Kidney capillary endothelial cell (primary cell): ENCODE data around the gene CAPN7.
"Not testable (repeated sequence)": the region's sequence is repeated elsewhere in the genome, so short reads cannot be mapped to it uniquely, and the experiment has no call there.

ENCODE experiments used
- DNase-seq: peaks from one replicate; pipeline ENCODE4 v3.0.0-alpha.2; 2018; ENCODE audit warnings: low spot score

The CAPN7 gene

DNA sequence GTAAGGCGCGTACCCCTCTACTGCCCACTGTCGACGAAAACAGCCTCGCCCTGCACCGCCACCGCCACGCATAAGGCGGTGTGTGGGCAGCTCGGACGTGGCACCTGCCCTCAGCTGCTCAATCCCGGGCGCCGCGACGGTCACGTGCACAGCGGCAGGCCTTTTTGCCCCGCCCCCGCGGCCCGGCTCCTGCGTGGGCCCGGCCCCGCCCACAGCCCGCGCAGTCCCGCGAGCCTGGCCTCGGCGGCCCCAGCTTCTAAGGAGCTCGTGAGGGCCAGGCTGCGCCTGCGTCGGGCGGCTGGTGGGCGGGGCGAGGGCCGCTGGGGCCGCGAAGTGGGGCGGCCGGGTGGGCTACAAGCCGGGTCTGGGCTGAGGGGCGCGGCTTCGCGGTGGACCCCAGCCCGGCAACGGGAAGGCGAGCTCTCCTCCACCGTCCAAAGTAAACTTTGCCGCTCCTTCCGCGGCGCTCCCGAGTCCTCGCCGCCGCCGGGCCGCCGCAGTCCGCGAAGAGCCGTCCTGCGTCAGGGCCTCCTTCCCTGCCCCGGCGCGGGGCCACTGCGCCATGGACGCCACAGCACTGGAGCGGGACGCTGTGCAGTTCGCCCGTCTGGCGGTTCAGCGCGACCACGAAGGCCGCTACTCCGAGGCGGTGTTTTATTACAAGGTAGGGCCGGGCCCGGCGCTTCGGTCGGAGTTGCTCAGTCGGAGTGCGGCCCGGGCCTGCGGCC is at the start of gene CAPN7:
TSS of gene CAPN7 (plus strand) at position 313 of the 728 bp plus-strand sequence. CDS start at position 563, 250 bp downstream.
- DNase-seq = peak; percentile 94

GRCh38 chr3:15157441-15157840 is 48.6 kb upstream of the CAPN7 start:
- no peak for DNase-seq

- no peak for DNase-seq
Measured at GRCh38 chr3:15159501-15160136, 46.4 kb upstream of the CAPN7 start.

GRCh38 chr3:15160662-15161061 is 45.4 kb upstream of the CAPN7 start:
- no peak for DNase-seq

GRCh38 chr3:15161133-15161532 is 44.9 kb upstream of the CAPN7 start:
- DNase-seq = no peak

DNA sequence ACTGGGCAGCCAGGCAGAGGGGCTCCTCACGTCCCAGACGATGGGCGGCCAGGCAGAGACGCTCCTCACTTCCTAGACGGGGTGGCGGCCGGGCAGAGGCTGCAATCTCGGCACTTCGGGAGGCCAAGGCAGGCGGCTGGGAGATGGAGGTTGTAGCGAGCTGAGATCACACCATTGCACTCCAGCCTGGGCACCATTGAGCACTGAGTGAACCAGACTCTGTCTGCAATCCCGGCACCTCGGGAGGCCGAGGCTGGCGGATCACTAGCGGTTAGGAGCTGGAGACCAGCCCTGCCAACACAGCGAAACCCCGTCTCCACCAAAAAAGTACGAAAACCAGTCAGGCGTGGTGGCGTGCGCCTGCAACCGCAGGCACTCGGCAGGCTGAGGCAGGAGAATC is 42.4 kb upstream of the CAPN7 start:
- DNase-seq = not testable (repeated sequence)

GRCh38 chr3:15164340-15164739 is 41.7 kb upstream of the CAPN7 start:
- no peak for DNase-seq

GRCh38 chr3:15165061-15165460 is 41.0 kb upstream of the CAPN7 start:
- DNase-seq = no peak

DNA sequence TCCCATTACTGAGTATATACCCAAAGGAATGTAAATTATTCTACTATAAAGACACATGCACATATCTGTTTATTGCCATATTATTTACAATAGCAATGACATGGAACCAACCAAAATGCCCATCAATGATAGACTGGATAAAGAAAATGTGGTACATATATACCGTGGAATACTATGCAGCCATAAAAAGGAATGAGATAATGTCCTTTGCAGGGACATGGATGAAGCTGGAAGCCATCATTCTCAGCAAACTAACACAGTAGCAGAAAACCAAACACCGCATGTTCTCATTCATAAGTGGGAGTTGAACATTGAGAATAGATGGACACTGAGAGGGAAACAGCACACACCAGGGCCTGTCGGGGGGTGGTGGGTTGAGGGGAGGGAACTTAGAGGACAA is 39.7 kb upstream of the CAPN7 start:
- DNase-seq = not testable (repeated sequence)

DNA sequence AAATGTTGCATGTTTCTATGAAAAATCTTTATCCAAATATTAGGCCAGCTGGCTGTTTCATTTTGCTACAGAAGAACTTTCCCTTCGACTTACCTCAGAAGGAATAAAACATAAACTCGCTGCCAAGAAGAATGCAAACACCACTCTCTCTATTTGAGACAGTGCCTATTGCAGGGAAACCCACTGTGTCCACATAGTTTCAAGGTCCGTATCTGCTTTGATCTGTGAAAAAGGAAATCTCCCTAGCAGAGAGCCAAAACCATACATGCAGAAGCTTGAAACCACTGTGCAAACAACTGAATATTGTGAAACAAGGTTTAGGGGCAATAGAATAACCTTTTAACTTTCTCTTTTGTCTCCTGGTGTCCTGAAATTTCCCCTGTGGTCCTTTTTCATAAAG is 35.0 kb upstream of the CAPN7 start:
- DNase-seq = no peak

DNA sequence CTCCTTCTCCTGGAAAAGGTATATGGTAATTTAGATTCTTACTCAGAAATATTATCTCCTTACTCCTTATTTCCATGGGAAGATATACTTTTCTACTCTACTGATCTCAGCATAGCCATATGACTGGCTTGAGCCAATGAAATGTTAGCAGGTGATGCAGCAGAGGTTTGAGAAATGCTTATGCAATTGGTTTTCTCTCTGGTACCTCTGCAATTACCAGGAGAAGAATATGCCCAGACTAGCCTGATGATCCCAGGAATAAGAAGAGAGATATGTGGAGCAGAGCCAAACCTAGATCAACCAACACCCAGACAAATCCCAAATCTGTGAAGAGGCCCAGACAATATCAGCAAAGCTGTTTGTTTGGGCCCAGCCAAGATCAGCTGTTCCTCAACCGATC is 33.2 kb upstream of the CAPN7 start:
- DNase-seq = no peak

DNA sequence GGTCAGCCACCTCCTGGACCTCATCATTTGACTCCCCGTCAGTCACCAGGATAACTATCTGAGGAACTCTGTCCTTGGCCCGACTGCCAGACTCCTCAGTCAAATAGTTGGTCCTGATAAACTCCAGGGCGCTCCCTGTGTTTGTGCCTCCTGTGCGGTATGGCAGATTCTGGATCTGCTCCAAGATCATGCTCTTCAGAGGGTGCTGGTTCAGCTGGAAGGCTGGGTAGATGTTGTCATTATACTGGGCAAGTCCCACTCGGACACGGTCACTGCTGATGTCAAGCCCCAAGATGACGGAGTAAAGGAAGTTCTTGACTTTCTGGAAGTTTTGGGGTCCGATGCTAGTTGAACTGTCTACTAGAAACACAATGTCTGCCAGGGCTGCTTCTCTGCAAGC is 31.1 kb upstream of the CAPN7 start:
- no peak for DNase-seq

DNA sequence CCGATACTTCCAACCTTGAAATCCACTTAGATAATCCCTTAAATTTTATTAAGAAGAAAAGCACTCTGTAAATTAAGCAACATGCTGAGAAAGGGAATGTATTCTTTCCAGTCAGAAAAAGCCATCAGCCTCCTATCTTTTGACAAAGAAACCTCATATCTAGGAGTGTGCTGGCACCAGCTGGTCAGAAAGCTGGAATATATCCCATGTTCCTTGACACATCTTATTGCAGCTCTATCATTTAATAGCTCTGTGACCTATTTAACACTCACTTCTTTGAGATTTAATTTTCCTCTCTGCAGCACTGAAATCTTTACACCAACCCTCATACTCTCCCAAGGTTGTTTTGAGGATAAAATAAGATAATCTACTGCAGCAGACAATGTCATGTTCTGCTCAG is 30.4 kb upstream of the CAPN7 start:
- no peak for DNase-seq

GRCh38 chr3:15180042-15180611 is 25.9 kb upstream of the CAPN7 start:
- DNase-seq = no peak

GRCh38 chr3:15181511-15181910 is 24.5 kb upstream of the CAPN7 start:
- DNase-seq = no peak

DNA sequence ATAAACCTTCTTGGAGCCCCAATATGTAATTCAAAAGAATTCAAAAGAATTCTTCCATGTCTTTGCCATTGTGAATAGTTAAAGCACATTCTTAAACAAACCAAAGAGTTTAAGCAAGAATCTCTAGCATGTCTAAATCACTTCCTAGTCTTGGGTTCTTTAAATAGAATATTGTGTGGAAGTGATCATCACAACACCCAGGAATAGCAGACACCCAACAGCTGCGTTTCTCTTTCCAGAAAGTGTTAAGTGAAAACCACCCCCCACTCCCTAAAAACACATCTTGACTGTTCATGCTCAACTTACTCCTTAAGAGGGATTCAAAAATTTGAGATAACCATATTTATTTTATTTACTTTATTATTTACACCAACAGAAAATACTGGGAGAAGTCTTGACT is 24.1 kb upstream of the CAPN7 start:
- no peak for DNase-seq

DNA sequence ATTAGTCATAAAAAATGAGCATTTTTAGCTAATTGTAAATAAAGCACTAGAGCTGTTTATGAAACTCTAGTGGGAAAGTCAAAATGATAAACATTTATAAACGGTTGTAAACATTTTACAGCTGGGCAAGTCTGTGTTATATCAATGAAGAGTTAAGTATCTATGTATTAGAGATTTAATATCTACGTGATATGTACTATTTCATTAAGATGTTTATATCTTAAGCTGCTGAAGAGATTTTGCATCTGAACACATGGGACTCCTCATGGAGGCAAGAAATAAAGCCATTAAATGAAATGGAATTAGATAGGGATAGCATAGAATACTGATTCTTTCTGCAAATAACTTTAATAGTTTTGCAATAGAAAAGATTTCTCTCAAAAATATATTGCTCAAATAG is 23.0 kb upstream of the CAPN7 start:
- no peak for DNase-seq

DNA sequence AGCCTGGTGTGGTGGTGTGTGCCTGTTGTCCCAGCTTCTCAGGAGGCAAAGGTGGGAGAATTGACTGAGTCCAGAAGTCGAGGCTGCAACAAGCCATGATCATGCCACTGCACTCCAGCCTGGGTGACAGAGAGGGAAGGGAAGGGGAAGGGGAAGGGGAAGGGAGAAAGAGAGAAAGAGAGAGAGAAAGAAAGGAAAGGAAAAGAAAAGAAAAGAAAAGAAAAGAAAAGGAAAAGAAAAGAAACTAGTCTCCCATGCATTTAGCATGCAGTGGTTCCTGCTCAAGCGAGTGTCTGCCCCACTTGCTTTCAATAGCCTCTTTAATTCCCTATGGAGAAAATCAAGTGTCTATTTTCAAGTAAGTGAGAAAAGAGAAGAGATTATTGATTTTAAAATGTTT is 20.6 kb upstream of the CAPN7 start:
- no peak for DNase-seq

DNA sequence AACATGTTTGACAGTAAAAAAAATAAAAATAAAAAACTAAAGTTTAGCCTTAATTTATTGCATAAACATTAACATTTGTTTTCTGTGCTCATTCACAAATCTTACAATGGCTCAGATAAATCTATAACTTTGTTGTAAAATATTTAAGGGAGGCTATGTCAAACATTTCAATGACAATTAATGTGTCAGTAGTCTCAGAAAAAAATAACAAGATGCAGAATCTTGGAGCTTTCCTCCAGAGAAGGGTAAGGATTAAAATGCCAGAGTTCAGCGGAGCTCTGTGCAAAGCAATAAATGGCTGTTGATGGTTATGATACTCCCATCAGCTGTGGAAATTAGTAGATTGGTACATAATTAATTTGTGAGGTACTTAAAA is 20.0 kb upstream of the CAPN7 start:
- no peak for DNase-seq

DNA sequence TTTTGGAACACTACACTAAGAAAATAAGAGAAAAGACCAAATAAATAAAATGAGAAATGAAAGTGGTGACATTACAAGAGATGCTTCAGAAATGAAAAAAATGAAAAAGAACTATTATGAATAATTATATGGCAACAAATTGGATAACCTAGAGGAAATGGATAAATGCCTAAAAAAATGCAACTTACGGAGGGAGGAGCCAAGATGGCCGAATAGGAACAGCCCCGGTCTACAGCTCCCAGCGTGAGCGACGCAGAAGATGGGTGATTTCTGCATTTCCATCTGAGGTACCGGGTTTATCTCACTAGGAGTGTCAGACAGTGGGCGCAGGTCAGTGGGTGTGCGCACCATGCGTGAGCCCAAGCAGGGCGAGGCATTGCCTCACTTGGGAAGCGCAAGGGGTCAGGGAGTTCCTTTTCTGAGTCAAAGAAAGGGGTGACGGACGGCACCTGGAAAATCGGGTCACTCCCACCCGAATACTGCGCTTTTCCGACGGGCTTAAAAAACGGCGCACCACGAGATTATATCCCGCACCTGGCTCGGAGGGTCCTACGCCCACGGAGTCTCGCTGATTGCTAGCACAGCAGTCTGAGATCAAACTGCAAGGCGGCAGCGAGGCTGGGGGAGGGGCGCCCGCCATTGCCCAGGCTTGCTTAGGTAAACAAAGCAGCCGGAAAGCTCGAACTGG is 19.4 kb upstream of the CAPN7 start:
- DNase-seq = not testable (repeated sequence)

- DNase-seq = no peak
Measured at GRCh38 chr3:15197340-15198029, 8.6 kb upstream of the CAPN7 start.

- no peak for DNase-seq
Measured at GRCh38 chr3:15198686-15199085, 7.4 kb upstream of the CAPN7 start.
